PFSK-1 (cell line): ENCODE measurements around the gene EPB41L4A.

Source experiments
- FOXP2 ChIP-seq: optimal IDR thresholded peaks from 2 replicates; pipeline ENCODE3; 2011; ENCODE audit warnings: borderline replicate concordance, control low read depth, inconsistent platforms; ENCODE audit not compliant: insufficient read depth; ENCODE audit errors: extremely low read length, extremely low read depth
- POLR2AphosphoS5 ChIP-seq: IDR thresholded peaks from 2 replicates; pipeline ENCODE4 v1.6.1; 2012; ENCODE audit warnings: low read depth, mild to moderate bottlenecking, control low read depth, low read length, moderate library complexity
- REST ChIP-seq, 2 experiments: IDR thresholded peaks; 2 replicates each; pipeline versions ENCODE4 v1.6.1 to v1.8.0; 2011 to 2012; ENCODE audit warnings: low read depth in 2 of 2, low read length in 2 of 2, control low read depth in 1 of 2, inconsistent platforms in 1 of 2, mild to moderate bottlenecking in 1 of 2, moderate library complexity in 1 of 2; ENCODE audit not compliant: insufficient read depth in 1 of 2
- SIN3A ChIP-seq: IDR thresholded peaks from 2 replicates; pipeline ENCODE4 v1.6.1; 2012; ENCODE audit warnings: mild to moderate bottlenecking, low read length, moderate library complexity, borderline replicate concordance; ENCODE audit not compliant: insufficient read depth
- TAF1 ChIP-seq: IDR thresholded peaks from 2 replicates; pipeline ENCODE4 v1.6.1; 2012; ENCODE audit warnings: low read length, control low read depth, borderline replicate concordance; ENCODE audit not compliant: insufficient read depth

The EPB41L4A gene

GRCh38 chr5:112228667-112229066, 190.4 kb downstream of the EPB41L4A start:
- TF ChIP-seq REST (IDR thresholded peaks at IDR 0.05; ENCODE audit: insufficient read depth in 1 of 2, low read depth in 2 of 2, low read length in 2 of 2) (no peak), POLR2AphosphoS5 (no peak), TAF1 (no peak), FOXP2 (no peak)

DNA sequence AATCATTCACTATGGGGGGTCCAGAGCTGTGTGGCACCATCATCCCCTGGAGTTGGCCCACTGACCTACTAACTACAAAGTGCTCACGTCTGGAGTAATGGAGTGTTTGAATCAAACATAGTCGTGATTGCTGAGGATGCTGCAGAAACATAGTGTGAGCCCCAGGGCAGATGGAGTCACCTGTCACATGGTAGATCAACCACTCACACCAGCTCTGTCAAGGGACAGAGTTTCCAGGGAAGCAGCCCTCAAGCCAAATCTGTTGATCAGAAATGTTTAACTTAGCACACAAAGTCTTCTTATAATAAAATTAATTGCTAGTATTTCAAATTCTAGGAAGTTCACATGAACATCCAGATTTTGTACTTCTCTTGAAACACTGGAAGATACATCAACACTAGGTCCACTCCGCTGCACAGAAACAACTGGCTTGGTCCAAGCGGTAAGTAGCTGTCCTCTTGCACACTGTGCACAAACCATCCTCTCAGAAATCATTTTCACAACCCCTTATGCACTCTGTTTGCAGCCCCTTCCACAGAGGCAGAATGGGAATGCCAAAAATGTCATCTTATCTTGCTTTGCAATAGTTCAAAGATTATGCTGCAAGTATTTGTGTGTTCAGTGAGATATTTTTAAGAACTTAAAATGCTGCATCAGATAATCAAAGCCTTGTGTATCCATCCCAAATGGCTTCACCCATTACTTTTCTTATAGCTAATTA, 191.0 kb downstream of the EPB41L4A start:
- TF ChIP-seq TAF1 (no peak), POLR2AphosphoS5 (no peak), REST (IDR thresholded peaks at IDR 0.05; ENCODE audit: insufficient read depth in 1 of 2, low read depth in 2 of 2, low read length in 2 of 2) (no peak), FOXP2 (no peak), SIN3A (no peak)

DNA sequence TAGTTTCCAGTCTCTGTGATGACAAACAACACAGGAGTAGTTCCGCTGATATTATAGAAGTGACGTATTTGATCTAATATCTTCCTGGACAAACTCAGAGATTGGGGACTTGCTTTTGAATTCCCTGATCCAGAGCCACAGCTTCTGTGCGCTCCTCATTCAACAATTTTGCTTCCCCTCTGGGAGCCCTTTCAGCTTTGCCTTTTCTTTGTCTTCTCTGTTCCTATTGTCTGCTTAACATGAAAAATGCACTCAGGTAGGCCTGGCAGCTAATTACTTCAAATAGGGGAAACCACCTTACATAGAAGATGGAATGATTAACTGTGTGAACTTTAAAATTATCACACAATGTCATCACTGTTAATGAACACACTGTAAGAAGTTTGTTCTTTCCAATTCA, 192.9 kb downstream of the EPB41L4A start:
- TF ChIP-seq TAF1 (no peak), REST (IDR thresholded peaks at IDR 0.05; ENCODE audit: insufficient read depth in 1 of 2, low read depth in 2 of 2, low read length in 2 of 2) (no peak), SIN3A (no peak), FOXP2 (no peak), POLR2AphosphoS5 (no peak)

DNA sequence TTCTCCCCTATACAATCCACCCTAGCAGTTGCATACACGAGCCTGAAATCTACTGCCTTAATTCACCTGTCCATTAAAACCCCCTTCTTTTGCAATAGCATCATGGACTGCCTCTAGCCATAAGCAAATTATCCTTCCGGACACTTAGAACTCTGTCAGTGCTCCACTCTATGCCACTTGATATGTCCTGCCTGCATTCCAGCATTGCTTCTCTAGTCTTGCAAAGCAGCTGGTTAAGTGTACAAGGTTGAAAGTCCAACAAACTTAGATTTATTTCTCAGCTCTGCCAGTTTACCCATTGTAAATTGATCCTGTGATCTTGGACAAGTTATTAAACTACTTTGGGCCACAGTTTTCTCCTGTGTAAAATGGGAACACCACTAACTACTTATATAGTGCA, 197.9 kb downstream of the EPB41L4A start:
- no peak for TF ChIP-seq REST (IDR thresholded peaks at IDR 0.05; ENCODE audit: insufficient read depth in 1 of 2, low read depth in 2 of 2, low read length in 2 of 2)
- TF ChIP-seq SIN3A, result no peak
- no peak for TF ChIP-seq FOXP2
- no peak for TF ChIP-seq POLR2AphosphoS5
- no peak for TF ChIP-seq TAF1

DNA sequence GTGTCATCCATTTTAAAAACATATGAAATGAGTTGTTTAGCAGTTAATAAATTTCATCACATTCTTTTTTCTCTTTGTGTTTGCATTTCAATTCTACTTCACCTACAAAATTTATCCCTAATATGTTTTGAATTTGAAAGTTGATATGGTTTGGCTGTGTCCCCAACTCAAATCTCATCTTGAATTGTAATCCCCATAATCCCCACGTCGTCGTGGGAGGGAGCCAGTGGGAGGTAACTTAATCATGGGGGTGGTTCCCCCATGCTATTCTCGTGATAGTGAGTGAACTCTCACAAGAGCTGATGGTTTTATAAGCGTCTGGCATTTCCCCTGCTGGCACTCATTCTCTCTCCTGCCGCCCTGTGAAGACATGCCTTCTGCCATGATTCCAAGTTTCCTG, 200.1 kb downstream of the EPB41L4A start:
- TF ChIP-seq POLR2AphosphoS5 (no peak), FOXP2 (no peak), REST (IDR thresholded peaks at IDR 0.05; ENCODE audit: insufficient read depth in 1 of 2, low read depth in 2 of 2, low read length in 2 of 2) (no peak), TAF1 (no peak), SIN3A (no peak)
